ENCODE measurements around the gene PLD1. TPM values are rescaled to one million over a fixed set of nuclear protein-coding genes. Genes with fewer than 3 reads are reported as not detected.

Gene PLD1
- total RNA-seq, 2 donors from 2014 or later, result 9.5 to 15.9 TPM

DNA sequence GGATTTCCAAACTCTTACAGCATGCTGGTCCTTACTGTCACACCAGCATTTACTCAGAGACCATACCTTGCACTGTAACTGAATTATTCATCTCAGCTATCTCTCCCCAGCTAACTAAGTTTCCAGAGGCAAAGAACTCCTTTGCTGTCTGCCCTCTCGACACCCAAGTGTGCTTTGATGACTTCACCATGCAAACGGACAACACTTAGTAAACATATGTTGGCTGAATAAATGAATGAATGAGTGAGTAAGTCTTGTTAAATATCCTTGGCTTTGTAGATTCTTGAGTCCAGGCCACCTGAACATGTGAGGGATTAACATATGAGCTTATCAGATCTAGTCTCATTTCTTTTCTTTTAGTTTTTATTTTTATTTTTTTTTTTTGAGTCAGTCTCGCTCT lies 138.2 kb downstream of the PLD1 start:
- WGBS, 2 experiments (ENCODE audit: insufficient coverage in 1 of 2, insufficient read length in 1 of 2), result 86 to 93% methylated on average over 3 of the region's 3 CpGs
- Mint-ChIP-seq H3K9me3 (no peaks in the 10 kb centered on the region), H3K4me3 (no peak overlapping the region)

GRCh38 chr3:171671709-171672108 lies 138.6 kb downstream of the PLD1 start:
- Histone ChIP-seq H3K9ac (ENCODE audit: extremely low read depth, low read length, poor library complexity, severe bottlenecking) (no peak overlapping the region), H3K27ac (ENCODE audit: low read depth, low read length) (no peak overlapping the region), H3K4me1 (ENCODE audit: control insufficient read depth, insufficient read depth, low read length) (no peaks in the 10 kb centered on the region), H3K4me3 (ENCODE audit: low read length) (no peak overlapping the region), H3K9me3 (ENCODE audit: control insufficient read depth, low read length) (no peaks in the 10 kb centered on the region), H3K36me3 (ENCODE audit: control insufficient read depth, insufficient read depth, low read length) (no peaks in the 10 kb centered on the region), H3K27me3 (ENCODE audit: control insufficient read depth, insufficient read depth, low read length, poor library complexity, severe bottlenecking) (no peaks in the 10 kb centered on the region)
- H3K4me1 Mint-ChIP-seq, result no peaks in the 10 kb centered on the region
- no peaks in the 10 kb centered on the region for H3K27me3 Mint-ChIP-seq (ENCODE audit: insufficient read depth)
- H3K36me3 Mint-ChIP-seq (ENCODE audit: low read depth), result peaks cover 3% of the 10 kb centered on the region
- 91 to 93% methylated on average over 2 to 4 of the region's 4 CpGs for WGBS, 2 experiments (ENCODE audit: insufficient coverage in 1 of 2, insufficient read length in 1 of 2)
- no peak overlapping the region for H3K27ac Mint-ChIP-seq
- TF ChIP-seq CTCF (conservative IDR thresholded peaks at IDR 0.05), result no peak
- H3K9me3 Mint-ChIP-seq, result no peaks in the 10 kb centered on the region
- no peak overlapping the region for H3K4me3 Mint-ChIP-seq
- no peak for DNase-seq

More for the DNA sequence above, 138.2 kb downstream of the PLD1 start:
- Histone ChIP-seq H3K36me3 (ENCODE audit: control insufficient read depth, insufficient read depth, low read length) (no peaks in the 10 kb centered on the region), H3K9ac (ENCODE audit: extremely low read depth, low read length, poor library complexity, severe bottlenecking) (no peak overlapping the region), H3K4me3 (ENCODE audit: low read length) (no peak overlapping the region), H3K9me3 (ENCODE audit: control insufficient read depth, low read length) (no peaks in the 10 kb centered on the region), H3K27ac (ENCODE audit: low read depth, low read length) (no peak overlapping the region), H3K4me1 (ENCODE audit: control insufficient read depth, insufficient read depth, low read length) (no peaks in the 10 kb centered on the region), H3K27me3 (ENCODE audit: control insufficient read depth, insufficient read depth, low read length, poor library complexity, severe bottlenecking) (no peaks in the 10 kb centered on the region)
- no peak for DNase-seq
- no peak overlapping the region for H3K27ac Mint-ChIP-seq
- H3K27me3 Mint-ChIP-seq (ENCODE audit: insufficient read depth), result no peaks in the 10 kb centered on the region
- TF ChIP-seq CTCF (conservative IDR thresholded peaks at IDR 0.05), result no peak
- H3K36me3 Mint-ChIP-seq (ENCODE audit: low read depth), result peaks cover 3% of the 10 kb centered on the region
- no peaks in the 10 kb centered on the region for H3K4me1 Mint-ChIP-seq

- H3K9me3 Mint-ChIP-seq, result no peaks in the 10 kb centered on the region
- no peaks in the 10 kb centered on the region for H3K36me3 ChIP-seq (ENCODE audit: control insufficient read depth, insufficient read depth, low read length)
- H3K27me3 ChIP-seq (ENCODE audit: control insufficient read depth, insufficient read depth, low read length, poor library complexity, severe bottlenecking), result no peaks in the 10 kb centered on the region
- H3K27me3 Mint-ChIP-seq (ENCODE audit: insufficient read depth), result no peaks in the 10 kb centered on the region
- 93 to 100% methylated on average over 1 to 4 of the region's 4 CpGs for WGBS, 2 experiments (ENCODE audit: insufficient coverage in 1 of 2, insufficient read length in 1 of 2)
- H3K9me3 ChIP-seq (ENCODE audit: control insufficient read depth, low read length), result no peaks in the 10 kb centered on the region
- H3K4me3 ChIP-seq (ENCODE audit: low read length), result no peak overlapping the region
- H3K27ac ChIP-seq (ENCODE audit: low read depth, low read length), result no peak overlapping the region
- H3K36me3 Mint-ChIP-seq (ENCODE audit: low read depth), result peaks cover under 1% of the 10 kb centered on the region
- H3K9ac ChIP-seq (ENCODE audit: extremely low read depth, low read length, poor library complexity, severe bottlenecking), result no peak overlapping the region
- no peak overlapping the region for H3K4me3 Mint-ChIP-seq
- no peak for DNase-seq
- no peak for TF ChIP-seq CTCF (conservative IDR thresholded peaks at IDR 0.05)
- no peaks in the 10 kb centered on the region for H3K4me1 ChIP-seq (ENCODE audit: control insufficient read depth, insufficient read depth, low read length)
- peaks cover 6% of the 10 kb centered on the region for H3K4me1 Mint-ChIP-seq
- H3K27ac Mint-ChIP-seq, result no peak overlapping the region
These were observed 143.8 kb downstream of the PLD1 start for GRCh38 chr3:171666516-171666915.

Data from endodermal cell (in vitro differentiated cells).